Right ventricle myocardium inferior (tissue), 1 donor: ENCODE results near the gene GATA3. TPM values are rescaled to one million over a fixed set of nuclear protein-coding genes. Genes with fewer than 3 reads are reported as not detected.

Experiments used
- ATAC-seq: fragments of 200-7000 bp; cut with Tn5 transposase; one replicate; pipeline ENCODE4 v1.9.1; 2020; ENCODE audit warnings: mild to moderate bottlenecking, moderate library complexity
- DNase-seq: peaks from one replicate; pipeline ENCODE4 v3.0.0; 2021; ENCODE audit errors: missing footprints
- intact Hi-C: fragments of 100-400 bp; cut with DNase I; formaldehyde crosslinking; loops from one replicate; pipeline ENCODE4 v1.11.0; 2022
- total RNA-seq: library from RNA; stranded (reverse); fragmentation: NEBNext Ultra II Directional; extraction: Animal tissue kit (Norgen Biotek cat#: 25700); gene quantifications from one replicate; pipeline ENCODE4 v1.2.1, GENCODE V29; 2021
- donor health status: DM: no; HTN: yes; CAD: no; lungs with severe emphysema.

The GATA3 gene
- total RNA-seq, 1 donor from 2014 or later = 1.3 TPM

GRCh38 chr10:8073691-8074416 is 19.4 kb downstream of the GATA3 start:
- intact Hi-C loops = no loop called here
- ATAC-seq = no peak

GRCh38 chr10:8074881-8075280 is 20.4 kb downstream of the GATA3 start:
- DNase-seq = no peak
- no peak for ATAC-seq
- intact Hi-C loops = no loop called here

More at GRCh38 chr10:8073691-8074416, 19.4 kb downstream of the GATA3 start:
- no peak for DNase-seq

GRCh38 chr10:8075282-8076260 is 21.1 kb downstream of the GATA3 start:
- intact Hi-C loops = no loop called here

GRCh38 chr10:8076933-8077332 is 22.4 kb downstream of the GATA3 start:
- no peak for DNase-seq
- intact Hi-C loops = no loop called here
- no peak for ATAC-seq

More at GRCh38 chr10:8075282-8076260, 21.1 kb downstream of the GATA3 start:
- ATAC-seq (no peak), DNase-seq (no peak)

- intact Hi-C loops = no loop called here
- ATAC-seq (no peak), DNase-seq (no peak)
Observed at GRCh38 chr10:8078027-8078426, 23.5 kb downstream of the GATA3 start.

GRCh38 chr10:8079126-8079525 is 24.6 kb downstream of the GATA3 start:
- DNase-seq (no peak), ATAC-seq (no peak)
- intact Hi-C loops = no loop called here

GRCh38 chr10:8084799-8085198 is 30.3 kb downstream of the GATA3 start:
- ATAC-seq (no peak), DNase-seq (no peak)
- intact Hi-C loops = no loop called here

GRCh38 chr10:8085251-8085650 is 30.8 kb downstream of the GATA3 start:
- intact Hi-C loops = no loop called here
- ATAC-seq = no peak
- DNase-seq = no peak

GRCh38 chr10:8086315-8086714 is 31.8 kb downstream of the GATA3 start:
- DNase-seq (no peak), ATAC-seq (no peak)
- intact Hi-C loops = no loop called here

- intact Hi-C loops = no loop called here
- DNase-seq (no peak), ATAC-seq (no peak)
Observed at GRCh38 chr10:8088504-8088903, 34.0 kb downstream of the GATA3 start.

- no peak for DNase-seq
- intact Hi-C loops = no loop called here
- ATAC-seq = no peak
Observed at GRCh38 chr10:8092428-8092827, 37.9 kb downstream of the GATA3 start.

- DNase-seq (no peak), ATAC-seq (no peak)
- intact Hi-C loops = no loop called here
Observed at GRCh38 chr10:8095959-8096358, 41.5 kb downstream of the GATA3 start.

GRCh38 chr10:8096931-8097330 is 42.4 kb downstream of the GATA3 start:
- no peak for DNase-seq
- intact Hi-C loops = no loop called here
- no peak for ATAC-seq

GRCh38 chr10:8100366-8100765 is 45.9 kb downstream of the GATA3 start:
- no peak for DNase-seq
- no peak for ATAC-seq
- intact Hi-C loops = no loop called here

GRCh38 chr10:8102708-8103401 is 48.4 kb downstream of the GATA3 start:
- ATAC-seq = no peak
- intact Hi-C loops = no loop called here
- no peak for DNase-seq

- intact Hi-C loops = no loop called here
- DNase-seq (no peak), ATAC-seq (no peak)
Observed at GRCh38 chr10:8103543-8103942, 49.1 kb downstream of the GATA3 start.

- ATAC-seq (no peak), DNase-seq (no peak)
- intact Hi-C loops = no loop called here
Observed at GRCh38 chr10:8104005-8104404, 49.5 kb downstream of the GATA3 start.

GRCh38 chr10:8104721-8105120 is 50.2 kb downstream of the GATA3 start:
- intact Hi-C loops = no loop called here
- no peak for DNase-seq
- no peak for ATAC-seq

- DNase-seq (no peak), ATAC-seq (no peak)
- intact Hi-C loops = no loop called here
Observed at GRCh38 chr10:8105932-8106331, 51.4 kb downstream of the GATA3 start.
